ENCODE measurements around the gene VKORC1.

VKORC1 gene

DNA sequence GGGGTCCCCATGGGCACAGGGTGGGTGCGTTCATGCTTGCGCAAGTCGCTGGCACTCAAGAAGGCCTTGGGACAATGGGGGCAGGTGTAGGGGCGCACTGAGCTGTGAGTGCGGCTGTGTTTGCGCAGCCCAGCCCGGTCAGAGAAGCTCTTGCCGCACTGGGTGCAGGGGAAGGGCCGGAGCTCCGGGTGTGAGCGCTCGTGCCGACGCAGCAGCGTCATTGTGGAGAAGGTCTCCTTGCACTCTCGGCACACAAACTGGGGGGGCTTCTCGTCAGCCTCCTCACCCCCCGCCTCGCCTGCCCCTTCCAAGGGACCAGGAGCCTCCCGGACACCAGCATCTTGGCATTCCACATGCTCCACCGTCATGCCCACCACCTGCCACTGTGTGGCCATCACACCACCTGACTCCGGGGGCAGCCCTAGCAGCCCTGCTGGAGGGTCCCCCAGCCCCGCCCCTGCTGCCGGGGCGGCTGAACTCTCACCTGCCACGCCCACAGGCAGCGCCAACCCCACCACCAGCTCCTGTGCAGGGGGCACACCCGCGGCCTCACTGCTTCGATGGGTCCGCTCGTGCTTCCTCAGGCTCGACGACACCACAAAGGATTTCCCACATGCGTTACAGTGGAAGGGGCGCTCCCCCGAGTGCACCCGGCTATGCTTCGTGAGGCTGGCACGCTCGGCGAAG is 33.3 kb downstream of the VKORC1 start:
- no peak for DNase-seq

DNA sequence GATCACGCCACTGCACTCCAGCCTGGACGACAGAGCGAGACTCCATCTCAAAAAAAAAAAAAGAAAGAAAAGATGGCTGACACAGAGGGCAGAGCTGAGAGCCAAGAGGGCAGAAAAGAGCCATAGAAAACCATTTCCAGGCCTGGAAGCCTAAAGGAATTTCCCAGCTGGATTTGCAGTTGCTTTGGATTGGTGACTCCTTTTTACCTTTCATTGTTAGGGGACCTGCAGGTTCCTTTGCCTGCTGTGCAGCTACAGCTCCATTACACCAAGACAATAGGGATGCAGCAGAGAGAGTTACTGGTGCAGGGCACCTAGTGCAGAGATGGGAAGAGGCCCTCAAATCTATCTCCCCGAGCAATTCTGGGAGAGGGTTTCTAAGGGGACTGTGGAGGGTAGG is 39.0 kb downstream of the VKORC1 start:
- no peak for DNase-seq

DNA sequence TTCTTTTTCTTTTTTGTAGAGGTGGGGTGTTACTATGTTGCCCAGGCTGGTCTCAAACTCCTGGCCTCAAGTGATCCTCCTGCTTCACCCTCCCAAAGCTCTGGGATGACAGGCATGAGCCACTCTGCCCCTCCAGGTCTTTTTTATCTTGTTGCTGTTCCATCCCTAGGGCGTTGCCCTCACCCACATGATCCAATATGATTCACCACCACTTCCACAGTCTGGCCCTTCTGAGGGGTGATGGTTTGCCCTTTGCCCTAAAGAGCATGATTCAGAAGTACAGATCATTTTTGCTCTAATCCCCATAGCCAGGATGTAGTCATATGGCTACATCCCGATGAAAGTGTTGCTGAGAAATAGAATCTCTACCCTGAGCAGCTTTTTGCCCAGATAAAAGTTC is 42.5 kb downstream of the VKORC1 start:
- DNase-seq = no peak

DNA sequence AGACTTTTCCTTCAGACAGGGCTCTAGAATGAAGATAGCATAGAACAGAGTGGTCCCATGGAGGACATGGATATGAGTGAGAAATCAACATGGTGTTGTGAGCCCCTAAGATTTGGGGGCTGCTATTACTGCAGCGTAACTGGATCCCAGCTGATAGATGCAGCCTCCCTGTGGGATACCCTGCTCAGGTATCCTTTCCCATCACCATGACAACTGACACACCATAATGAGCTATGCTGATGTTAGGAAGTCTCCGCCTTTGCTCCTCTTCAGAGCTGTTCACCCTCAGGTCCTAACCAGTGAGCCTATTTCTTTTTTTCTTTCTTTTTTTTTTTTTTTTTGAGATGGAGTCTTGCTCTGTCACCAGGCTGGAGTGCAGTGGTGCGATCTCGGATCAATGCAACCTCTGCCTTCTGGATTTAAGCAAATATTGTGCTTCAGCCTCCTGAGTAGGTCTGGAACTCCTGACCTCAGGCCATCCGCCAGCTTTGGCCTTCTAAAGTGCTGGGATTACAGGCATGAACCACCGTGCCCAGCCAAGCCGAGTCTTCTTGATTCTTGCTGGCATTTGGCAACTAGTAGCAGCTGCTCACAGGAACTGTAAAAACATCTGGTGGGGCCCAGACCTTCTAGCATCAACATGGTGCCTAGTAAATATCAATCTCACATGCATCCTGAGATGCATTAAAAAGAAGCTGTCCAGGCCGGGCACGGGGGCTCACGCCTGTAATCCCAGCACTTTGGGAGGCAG is 44.1 kb downstream of the VKORC1 start:
- DNase-seq = no peak

GRCh38 chr16:31043898-31044481 is 50.6 kb downstream of the VKORC1 start:
- no peak for DNase-seq

DNA sequence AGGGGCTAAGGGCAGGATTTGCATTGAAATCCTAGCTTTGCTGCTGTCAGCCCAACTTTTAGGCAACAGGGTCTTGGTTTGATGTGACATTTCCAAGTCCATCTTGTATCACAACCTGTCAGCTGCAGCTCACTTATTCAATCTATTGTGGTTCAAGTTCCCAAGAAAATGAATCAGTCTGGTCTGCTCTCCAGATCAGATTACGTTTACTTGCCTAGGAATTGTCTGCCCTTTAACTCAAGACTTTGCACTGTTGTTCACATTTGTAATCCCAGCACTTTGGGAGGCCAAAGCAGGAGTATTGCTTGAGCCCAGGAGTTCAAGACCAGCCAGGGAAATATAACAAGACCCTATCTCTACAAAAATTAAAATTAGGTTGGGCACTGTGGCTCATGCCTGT is 51.2 kb downstream of the VKORC1 start:
- no peak for DNase-seq

- no peak for DNase-seq
Measured at GRCh38 chr16:31042866-31043265, 51.7 kb downstream of the VKORC1 start.
